Mucosa of rectum (tissue), 2 donors: ENCODE results near the gene LMO3.

Experiments used
- H3K27ac ChIP-seq, 2 donors: one replicate each; pipeline ENCODE4 v1.7.0; 2013; ENCODE audit warnings: inconsistent platforms in 2 of 2, low read depth in 2 of 2, low read length in 2 of 2
- H3K27me3 ChIP-seq, 2 donors: one replicate each; pipeline ENCODE4 v1.7.0; 2013; ENCODE audit warnings: low read length in 2 of 2; ENCODE audit not compliant: control insufficient read depth in 2 of 2, insufficient read depth in 2 of 2
- H3K36me3 ChIP-seq, 2 donors: one replicate each; pipeline ENCODE4 v1.7.0; 2013; ENCODE audit warnings: low read length in 2 of 2; ENCODE audit not compliant: control insufficient read depth in 2 of 2, insufficient read depth in 2 of 2
- H3K4me1 ChIP-seq, 2 donors: one replicate each; pipeline ENCODE4 v1.7.0; 2013; ENCODE audit warnings: low read length in 2 of 2, mild to moderate bottlenecking in 1 of 2; ENCODE audit not compliant: control insufficient read depth in 2 of 2, insufficient read depth in 2 of 2
- H3K4me3 ChIP-seq, 2 donors: one replicate each; pipeline ENCODE4 v1.7.0; 2013; ENCODE audit warnings: low read length in 2 of 2
- H3K9ac ChIP-seq, 2 donors: one replicate each; pipeline ENCODE4 v1.7.0; 2013; ENCODE audit warnings: low read length in 2 of 2, low read depth in 1 of 2, mild to moderate bottlenecking in 1 of 2
- H3K9me3 ChIP-seq, 2 donors: one replicate each; pipeline ENCODE4 v1.7.0; 2013; ENCODE audit warnings: low read length in 2 of 2; ENCODE audit not compliant: control insufficient read depth in 2 of 2
- donor health status: healthy.
- donor health status: Normal muscosa, but diverticular disease.

The LMO3 gene

DNA sequence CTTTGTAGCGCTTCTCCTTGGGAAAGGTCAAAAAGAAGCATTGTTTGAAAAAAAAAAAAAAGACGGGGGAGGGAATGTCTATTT is at the start of gene LMO3:
Gene LMO3, minus strand, starts transcription at position 46 of the 84 bp plus-strand sequence. CDS start 5,302 bp downstream, outside the sequence.
- H3K4me3 ChIP-seq, result peak within 1 kb of the TSS; percentile 53 to 65
- no peaks in the 10 kb centered on the region for H3K9me3 ChIP-seq
- peak within 1 kb of the TSS in 1 of 2 donors; percentile 18 for H3K9ac ChIP-seq
- peaks cover 14 to 27% of the 10 kb centered on the region in 2 donors for H3K27me3 ChIP-seq
- peak within 1 kb of the TSS in 1 of 2 donors; percentile 28 for H3K27ac ChIP-seq
- no peaks in the 10 kb centered on the region for H3K36me3 ChIP-seq
- no peaks in the 10 kb centered on the region for H3K4me1 ChIP-seq

DNA sequence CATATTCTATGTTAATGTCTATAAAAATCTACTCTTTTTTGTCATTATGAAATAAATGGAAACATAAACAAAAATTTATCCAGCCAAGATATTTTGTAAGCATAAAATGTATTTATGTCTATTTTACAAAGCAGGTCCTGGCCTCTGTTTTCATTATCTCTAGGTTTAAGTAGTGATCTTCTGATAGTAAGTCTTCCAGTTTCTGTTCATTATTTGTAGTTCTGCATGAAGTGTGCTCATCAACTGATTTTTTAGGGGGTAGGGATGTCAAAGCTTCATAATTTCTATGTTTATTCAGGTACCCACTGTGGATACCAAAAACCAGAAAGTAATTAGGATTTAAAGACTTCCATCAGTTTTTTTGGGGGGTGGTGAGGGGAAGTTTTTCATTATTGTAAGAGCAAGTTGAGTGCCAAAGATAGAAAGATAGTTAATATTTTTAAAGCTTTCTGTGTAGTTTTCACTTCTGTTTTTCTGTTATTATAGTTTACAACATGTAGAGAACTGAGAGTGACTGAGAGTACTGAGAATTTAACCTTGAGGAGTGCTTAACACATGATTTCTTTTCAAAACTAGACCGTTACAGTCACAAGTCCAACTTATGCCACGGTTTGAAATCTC is 30.6 kb upstream of the LMO3 start:
- no peak overlapping the region for H3K27ac ChIP-seq
- H3K4me3 ChIP-seq, result no peak overlapping the region
- H3K4me1 ChIP-seq, result no peaks in the 10 kb centered on the region

DNA sequence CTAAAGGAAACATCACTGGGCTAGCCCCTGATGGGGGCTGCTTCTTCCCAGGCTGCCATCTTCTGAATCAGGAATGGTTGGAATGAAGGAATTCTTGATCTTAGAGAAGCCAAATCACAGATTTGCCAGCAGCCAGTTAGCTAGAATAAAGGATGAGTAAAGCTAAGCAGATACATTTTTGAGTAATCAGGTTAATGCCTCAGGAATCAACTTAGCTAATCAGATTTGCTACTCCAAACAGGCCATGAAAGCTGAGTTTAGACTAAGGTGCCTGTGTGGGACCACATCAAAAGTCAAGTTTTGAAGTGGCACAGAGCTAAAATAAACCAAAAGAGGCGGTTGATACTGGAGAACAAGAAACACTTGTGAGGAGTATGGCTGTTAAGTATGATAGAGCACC is 28.8 kb upstream of the LMO3 start:
- Histone ChIP-seq H3K36me3 (no peaks in the 10 kb centered on the region), H3K27me3 (no peaks in the 10 kb centered on the region), H3K4me1 (no peaks in the 10 kb centered on the region), H3K4me3 (no peak overlapping the region), H3K9me3 (no peaks in the 10 kb centered on the region), H3K9ac (no peak overlapping the region), H3K27ac (no peak overlapping the region)

More for the DNA sequence above, 30.6 kb upstream of the LMO3 start:
- H3K9me3 ChIP-seq, result no peaks in the 10 kb centered on the region
- H3K36me3 ChIP-seq, result no peaks in the 10 kb centered on the region
- no peaks in the 10 kb centered on the region for H3K27me3 ChIP-seq
- H3K9ac ChIP-seq, result no peak overlapping the region

DNA sequence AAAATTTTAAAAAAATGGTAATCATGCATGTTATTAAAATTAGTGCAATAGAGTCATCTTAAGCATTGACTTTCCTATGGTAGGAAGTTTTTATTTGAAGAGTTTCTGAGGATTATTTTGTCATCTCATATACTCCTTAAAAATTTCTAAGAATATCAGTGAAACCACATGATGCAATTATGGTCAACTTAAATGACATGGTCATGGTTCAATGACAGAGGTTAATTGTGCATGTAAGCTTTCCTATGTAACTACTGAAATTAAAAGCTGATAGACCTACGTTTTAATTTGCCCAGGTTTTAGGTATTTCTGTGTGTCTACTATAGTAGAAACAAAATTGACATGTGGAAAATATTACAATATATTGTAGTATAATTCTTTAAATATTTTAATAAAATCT is 21.0 kb upstream of the LMO3 start:
- H3K4me1 ChIP-seq, result no peaks in the 10 kb centered on the region
- H3K36me3 ChIP-seq, result no peaks in the 10 kb centered on the region
- H3K27ac ChIP-seq, result no peak overlapping the region
- no peak overlapping the region for H3K9ac ChIP-seq
- H3K9me3 ChIP-seq, result no peaks in the 10 kb centered on the region
- H3K4me3 ChIP-seq, result no peak overlapping the region
- no peaks in the 10 kb centered on the region for H3K27me3 ChIP-seq

DNA sequence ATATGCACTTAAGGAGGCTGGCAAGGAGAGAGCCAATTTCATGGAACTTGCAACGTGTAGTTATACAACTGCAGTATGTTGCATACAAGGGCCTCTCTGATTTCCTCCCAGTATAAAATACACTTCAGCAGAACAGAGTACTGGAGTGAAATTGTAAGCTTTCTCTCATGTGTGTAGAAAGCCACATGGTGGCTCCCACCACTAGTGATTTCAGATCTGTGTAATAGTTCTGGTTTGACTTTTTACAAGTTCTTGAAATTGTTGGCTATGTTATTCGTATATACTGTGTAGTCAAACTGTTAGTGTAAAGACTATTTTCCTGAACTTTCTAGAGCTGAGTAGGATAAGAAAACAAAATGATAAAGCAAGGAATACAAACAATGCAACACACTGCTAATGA is 16.4 kb upstream of the LMO3 start:
- no peaks in the 10 kb centered on the region for H3K36me3 ChIP-seq
- no peaks in the 10 kb centered on the region for H3K4me1 ChIP-seq
- H3K27ac ChIP-seq, result no peak overlapping the region
- no peak overlapping the region for H3K9ac ChIP-seq
- no peak overlapping the region for H3K4me3 ChIP-seq
- H3K9me3 ChIP-seq, result no peaks in the 10 kb centered on the region
- H3K27me3 ChIP-seq, result no peaks in the 10 kb centered on the region

DNA sequence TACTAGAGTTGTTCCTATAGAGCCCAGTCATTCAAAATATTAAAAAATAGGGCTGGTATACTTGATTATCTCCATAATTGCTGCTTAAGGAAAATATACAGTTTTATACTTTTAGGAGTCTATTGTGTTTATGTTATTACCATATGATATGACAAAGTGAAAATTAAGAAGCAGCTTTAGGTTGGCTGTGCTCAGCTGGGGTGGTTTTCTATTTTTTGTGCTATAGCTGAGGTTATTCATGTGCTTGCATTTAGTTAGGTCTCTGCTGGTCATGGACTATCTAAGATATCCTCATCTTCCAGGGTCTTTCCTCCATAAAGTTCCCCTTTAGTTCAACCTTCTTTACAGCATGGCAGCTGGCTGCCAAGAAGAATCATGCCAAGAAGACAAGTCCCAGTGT is 13.6 kb upstream of the LMO3 start:
- Histone ChIP-seq H3K36me3 (no peaks in the 10 kb centered on the region), H3K9me3 (no peaks in the 10 kb centered on the region), H3K4me1 (no peaks in the 10 kb centered on the region), H3K4me3 (no peak overlapping the region), H3K9ac (no peak overlapping the region), H3K27ac (no peak overlapping the region), H3K27me3 (no peaks in the 10 kb centered on the region)

DNA sequence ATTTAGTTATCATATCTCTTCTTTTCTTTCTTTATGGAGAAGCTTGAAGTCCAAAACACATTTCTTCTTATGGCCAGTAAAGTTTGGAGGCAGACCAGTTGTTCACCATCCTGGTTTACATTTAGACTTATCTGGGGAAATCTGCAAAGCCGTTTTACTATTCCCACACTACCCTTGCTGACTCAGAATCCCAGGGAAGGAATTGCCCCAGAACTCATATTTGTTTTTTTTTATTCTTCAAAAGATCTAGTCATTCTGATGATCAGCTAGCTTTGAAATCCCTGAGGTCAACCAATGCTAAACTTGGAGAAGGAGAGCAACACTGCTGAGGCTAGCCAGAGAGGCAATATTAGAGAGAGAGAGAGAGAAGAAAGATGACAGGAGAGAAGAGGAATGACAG is 12.3 kb upstream of the LMO3 start:
- no peak overlapping the region for H3K27ac ChIP-seq
- no peaks in the 10 kb centered on the region for H3K4me1 ChIP-seq
- no peaks in the 10 kb centered on the region for H3K27me3 ChIP-seq
- H3K36me3 ChIP-seq, result no peaks in the 10 kb centered on the region
- H3K4me3 ChIP-seq, result no peak overlapping the region
- H3K9me3 ChIP-seq, result no peaks in the 10 kb centered on the region
- no peak overlapping the region for H3K9ac ChIP-seq

DNA sequence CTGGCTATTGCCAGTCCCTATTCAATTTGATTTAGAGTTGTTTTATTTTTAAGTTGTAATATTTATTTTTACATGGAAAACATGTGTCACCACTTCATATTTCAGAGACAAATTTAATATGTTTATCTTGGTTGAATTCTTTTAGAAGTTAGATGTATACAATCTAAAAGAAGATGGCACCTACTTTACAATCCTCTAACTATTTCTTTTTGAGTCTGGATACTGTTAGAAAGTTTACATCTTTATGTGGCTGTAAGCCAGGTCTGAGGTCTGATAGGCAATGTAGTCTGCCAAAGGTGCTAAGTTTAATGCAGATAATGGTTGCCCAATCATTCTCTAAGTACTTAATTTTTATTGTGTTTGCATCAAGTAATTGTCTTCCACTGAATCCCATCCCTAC is 7.2 kb upstream of the LMO3 start:
- H3K27ac ChIP-seq, result no peak overlapping the region

DNA sequence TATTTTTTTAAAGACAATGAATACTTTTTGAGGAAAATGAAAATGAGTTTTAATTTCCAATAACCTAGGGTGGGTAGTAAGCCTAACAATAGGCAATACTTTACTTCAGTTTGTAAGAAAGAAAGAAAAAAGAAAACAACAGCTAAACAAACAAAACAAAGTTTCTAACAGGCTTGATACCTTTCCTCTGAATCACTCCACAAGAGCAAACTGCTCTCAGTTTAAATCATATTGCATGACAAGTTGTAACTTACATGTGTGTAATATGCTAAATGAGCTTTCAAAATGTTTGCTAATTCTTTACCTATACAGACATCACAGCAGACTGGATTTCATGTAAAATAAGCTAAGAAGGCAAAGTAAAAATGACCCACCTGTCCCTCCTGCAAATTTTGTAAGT is 6.7 kb upstream of the LMO3 start:
- Histone ChIP-seq H3K4me1 (no peaks in the 10 kb centered on the region), H3K9me3 (no peaks in the 10 kb centered on the region), H3K27me3 (peaks cover 3 to 11% of the 10 kb centered on the region in 2 donors), H3K9ac (no peak overlapping the region), H3K27ac (no peak overlapping the region), H3K36me3 (no peaks in the 10 kb centered on the region), H3K4me3 (no peak overlapping the region)

More for the DNA sequence above, 7.2 kb upstream of the LMO3 start:
- peaks cover 0 to 11% of the 10 kb centered on the region in 2 donors for H3K27me3 ChIP-seq
- H3K36me3 ChIP-seq, result no peaks in the 10 kb centered on the region
- no peak overlapping the region for H3K4me3 ChIP-seq
- H3K4me1 ChIP-seq, result no peaks in the 10 kb centered on the region
- H3K9me3 ChIP-seq, result no peaks in the 10 kb centered on the region
- no peak overlapping the region for H3K9ac ChIP-seq

DNA sequence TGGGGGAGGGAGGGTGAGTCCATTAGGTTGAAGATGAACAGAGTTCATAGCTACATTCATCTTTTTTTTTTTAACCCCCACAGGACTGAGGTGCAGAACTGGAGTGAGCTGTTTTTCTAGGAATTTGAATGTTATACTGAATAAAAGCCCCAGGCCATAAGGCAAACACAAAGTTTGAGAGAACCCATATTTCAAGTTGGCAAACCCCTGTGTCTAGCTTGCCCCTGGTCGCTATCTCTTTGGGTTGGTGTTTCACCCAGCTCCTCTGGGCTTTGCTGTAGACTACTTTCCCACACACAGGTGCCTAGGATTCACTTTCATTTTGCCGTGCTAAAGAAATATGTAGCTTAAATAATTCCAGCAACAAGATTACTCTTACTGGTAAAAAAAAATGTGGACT is 5.2 kb upstream of the LMO3 start:
- no peaks in the 10 kb centered on the region for H3K4me1 ChIP-seq
- no peak overlapping the region for H3K4me3 ChIP-seq
- H3K9me3 ChIP-seq, result no peaks in the 10 kb centered on the region
- peaks cover 9 to 20% of the 10 kb centered on the region in 2 donors for H3K27me3 ChIP-seq
- H3K36me3 ChIP-seq, result no peaks in the 10 kb centered on the region
- no peak overlapping the region for H3K27ac ChIP-seq
- H3K9ac ChIP-seq, result no peak overlapping the region

DNA sequence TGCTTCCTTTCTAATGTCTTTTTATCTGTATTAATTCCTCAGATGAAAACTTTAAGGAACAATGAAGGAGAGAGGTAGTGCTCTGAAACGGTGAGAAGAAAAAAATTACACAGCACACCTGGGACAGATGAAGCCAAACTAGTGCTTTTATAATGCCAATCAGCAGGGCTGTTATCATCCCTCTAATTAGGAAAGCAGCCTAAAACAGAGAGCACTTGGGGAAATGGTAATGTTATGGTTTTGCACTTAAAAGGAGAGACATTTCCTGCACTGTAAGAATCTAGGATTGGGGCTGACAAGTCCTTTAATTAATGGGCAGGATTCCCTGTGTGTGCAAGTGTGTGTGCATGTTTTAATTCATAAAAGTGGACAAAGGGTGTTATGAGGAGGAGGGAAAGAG is 4.8 kb upstream of the LMO3 start:
- H3K9ac ChIP-seq, result no peak overlapping the region
- H3K27ac ChIP-seq, result no peak overlapping the region
- H3K9me3 ChIP-seq, result no peaks in the 10 kb centered on the region
- H3K36me3 ChIP-seq, result no peaks in the 10 kb centered on the region
- no peak overlapping the region for H3K4me3 ChIP-seq
- H3K4me1 ChIP-seq, result no peaks in the 10 kb centered on the region
- peaks cover 10 to 24% of the 10 kb centered on the region in 2 donors for H3K27me3 ChIP-seq
